HepG2 (cell line): ENCODE results near the gene ADAR. TPM values are rescaled to one million over a fixed set of nuclear protein-coding genes. Genes with fewer than 3 reads are reported as not detected.

ENCODE experiments used
- ATAC-seq: fragments of 200-7000 bp; cut with Tn5 transposase; 3 replicates; pipeline ENCODE4 v1.9.1; 2020; ENCODE audit warnings: mild to moderate bottlenecking, moderate library complexity
- BruUV-seq: library from RNA; stranded (reverse); fragments of 400-500 nt; replicated peaks from 2 replicates; lab custom pipeline; 2021; lab: Mats Ljungman, UMichigan
- CTCF ChIA-PET: fragments of 300-600 bp; formaldehyde crosslinking; extraction: SDS; loops from one replicate; lab custom pipeline; 2021; ENCODE audit warnings: low total read pairs, inconsistent platforms, low intra/inter-chr PET ratio; lab: Yijun Ruan, JAX
- POLR2A ChIA-PET: fragments of 350-600 bp; sonication (Branson Sonifier 250); formaldehyde crosslinking; loops from one replicate; lab custom pipeline; 2020; ENCODE audit warnings: antibody characterized with exemption, inconsistent platforms; lab: Yijun Ruan, JAX
- DNase-seq: peaks from one replicate; pipeline ENCODE4 v3.0.0-alpha.2; 2015; ENCODE audit warnings: low spot score
- FAIRE-seq: peaks from 3 replicates; lab custom pipeline; 2011; peaks lifted over from hg19 to GRCh38; lab: Jason Lieb, UNC
- H2AFZ ChIP-seq: one replicate; pipeline ENCODE4 v1.6.1; 2011; ENCODE audit warnings: low read length, inconsistent platforms
- H3K27ac ChIP-seq: fragments of 300-600 bp; 3 replicates; pipeline ENCODE4 v1.8.0; 2011; ENCODE audit warnings: mixed run types, mild to moderate bottlenecking, mixed read lengths, low read length, inconsistent platforms; ENCODE audit not compliant: insufficient read depth; ENCODE audit errors: extremely low read length
- H3K27me3 ChIP-seq, 2 experiments: fragments of 200-600 bp in 1 of 2; 2 replicates in 1 of 2; 3 replicates in 1 of 2; pipeline versions ENCODE4 v1.6.0 to v1.8.0; 2011; ENCODE audit warnings: low read length in 2 of 2, mild to moderate bottlenecking in 2 of 2, moderate library complexity in 2 of 2, inconsistent platforms in 1 of 2; ENCODE audit not compliant: insufficient read depth in 2 of 2, control insufficient read depth in 1 of 2
- H3K36me3 ChIP-seq, 2 experiments: fragments of 200-600 bp in 1 of 2; replicated peaks in 1 of 2; 2 replicates in 1 of 2; 3 replicates in 1 of 2; pipeline versions ENCODE4 v1.5.1 to v1.8.0; 2011; ENCODE audit warnings: low read length in 2 of 2, inconsistent platforms in 1 of 2; ENCODE audit not compliant: insufficient read depth in 2 of 2, control insufficient read depth in 1 of 2
- H3K4me1 ChIP-seq: 2 replicates; pipeline ENCODE4 v1.5.1; 2012; ENCODE audit warnings: low read length, inconsistent platforms; ENCODE audit not compliant: insufficient read depth
- H3K4me2 ChIP-seq: 2 replicates; pipeline ENCODE4 v1.6.0; 2011; ENCODE audit warnings: low read depth, low read length, inconsistent platforms
- H3K4me3 ChIP-seq, 3 experiments: fragments of 200-600 bp in 1 of 3; sonication (generic), shearing (Covaris generic) in 1 of 3; replicated peaks in 1 of 3; 2 replicates each; pipeline ENCODE4 v1.5.1; 2011 to 2016; ENCODE audit warnings: low read length in 3 of 3, inconsistent platforms in 2 of 3, low read depth in 2 of 3, mild to moderate bottlenecking in 2 of 3, control low read depth in 1 of 3, mixed read lengths in 1 of 3; ENCODE audit not compliant: insufficient read depth in 1 of 3
- H3K79me2 ChIP-seq: one replicate; pipeline ENCODE4 v1.6.1; 2011; ENCODE audit warnings: low read length, inconsistent platforms; ENCODE audit not compliant: insufficient read depth
- H3K9ac ChIP-seq: 2 replicates; pipeline ENCODE4 v1.6.0; 2011; ENCODE audit warnings: mild to moderate bottlenecking, low read depth, low read length, inconsistent platforms; ENCODE audit not compliant: insufficient read depth
- H3K9me3 ChIP-seq: 2 replicates; pipeline ENCODE4 v1.5.1; 2012; ENCODE audit warnings: mild to moderate bottlenecking, low read length
- H4K20me1 ChIP-seq: 2 replicates; pipeline ENCODE4 v1.6.0; 2011; ENCODE audit warnings: inconsistent platforms, mild to moderate bottlenecking, low read length, moderate library complexity; ENCODE audit not compliant: insufficient read depth
- DZIP1 ChIP-seq: sonication (generic); formaldehyde crosslinking; IDR thresholded peaks from 2 replicates; pipeline ENCODE4 v1.5.0; 2020; ENCODE audit warnings: mild to moderate bottlenecking, missing genetic modification reagents
- IRX3 ChIP-seq: sonication (generic); formaldehyde crosslinking; IDR thresholded peaks from 2 replicates; pipeline ENCODE4 v1.8.1; 2023; ENCODE audit warnings: mild to moderate bottlenecking, low read depth, missing genetic modification reagents, borderline replicate concordance
- MATR3 ChIP-seq: sonication (generic); formaldehyde crosslinking; IDR thresholded peaks from 2 replicates; pipeline ENCODE4 v1.4.0; 2020; ENCODE audit warnings: missing genetic modification reagents
- MXD3 ChIP-seq: IDR thresholded peaks from 2 replicates; pipeline ENCODE4 v1.6.1; 2016; ENCODE audit warnings: mild to moderate bottlenecking, missing biosample characterization, missing genetic modification reagents
- RBM22 ChIP-seq: fragments of 200-400 bp; formaldehyde crosslinking; optimal IDR thresholded peaks from 2 replicates; pipeline ENCODE3; 2017; ENCODE audit warnings: mild to moderate bottlenecking, low read length, moderate library complexity
- ZNF282 ChIP-seq: fragments of 450-650 bp; IDR thresholded peaks from 2 replicates; pipeline ENCODE4 v1.6.1; 2018; ENCODE audit not compliant: partially characterized antibody
- ZNF292 ChIP-seq: sonication (generic); formaldehyde crosslinking; IDR thresholded peaks from 2 replicates; pipeline ENCODE4 v1.8.1; 2022; ENCODE audit warnings: mild to moderate bottlenecking, low read depth, missing genetic modification reagents, borderline replicate concordance
- ZNF484 ChIP-seq: sonication (generic); formaldehyde crosslinking; IDR thresholded peaks from 2 replicates; pipeline ENCODE4 v1.5.1; 2020; ENCODE audit warnings: mild to moderate bottlenecking, low read depth, missing genetic modification reagents, borderline replicate concordance
- ZNF546 ChIP-seq: sonication (generic); formaldehyde crosslinking; conservative IDR thresholded peaks from 2 replicates; pipeline ENCODE4 v1.8.1; 2023; ENCODE audit warnings: mild to moderate bottlenecking, missing genetic modification reagents
- ZNF605 ChIP-seq: sonication (generic); formaldehyde crosslinking; IDR thresholded peaks from 2 replicates; pipeline ENCODE4 v1.8.0; 2022; ENCODE audit warnings: mild to moderate bottlenecking, missing genetic modification reagents
- WGBS: methylation state at CpG from one replicate; pipeline ENCODE4 v1.1.6; 2017; ENCODE audit warnings: low lambda C conversion rate; 5-methylcytosine and 5-hydroxymethylcytosine counted together
- in situ Hi-C: cut with HindIII; loops from 2 replicates; pipeline ENCODE4 v1.10.0; 2017; ENCODE audit warnings: low pct_unique_long_range_greater_than_20kb; ENCODE audit not compliant: extremely low pct_ligation_motif_present
- intact Hi-C: fragments of 100-400 bp; cut with micrococcal nuclease; formaldehyde crosslinking; loops from one replicate; pipeline ENCODE4 v1.10.0; 2022; ENCODE audit not compliant: unreplicated experiment
- polyA plus RNA-seq, 8 experiments: library from polyadenylated mRNA; depleted of rRNA in 3 of 8; stranded (reverse) in 7 of 8; unstranded in 1 of 8; fragments of >200 nt; fragmentation: Illumina TruSeq in 4 of 8; extraction: Trizol in 4 of 8; gene quantifications; 2 replicates each; pipeline versions ENCODE4 v1.2.1 to v1.2.3, GENCODE V29; 2011 to 2016; ENCODE audit warnings: low read depth in 4 of 8, missing spikeins in 1 of 8, mixed read lengths in 1 of 8; ENCODE audit not compliant: insufficient read depth in 1 of 8
- total RNA-seq, 5 experiments: library from RNA; depleted of rRNA; stranded (reverse); fragments of >200 nt; fragmentation: Illumina TruSeq; extraction: Trizol; gene quantifications; 2 replicates each; pipeline ENCODE4 v1.2.3, GENCODE V29; 2016; ENCODE audit warnings: low read depth in 1 of 5
- TF ChIP-seq, protein P1 (sequence below): sonication (generic); formaldehyde crosslinking; IDR thresholded peaks from 2 replicates; pipeline ENCODE4 v1.4.0; 2020; ENCODE audit warnings: missing genetic modification reagents

ADAR gene
- total and polyA plus RNA-seq, 2 of the 13 experiments (the other 11 are each of a cell fraction or from before 2014, with no cell fraction given) = 70.8 to 86.2 TPM

DNA sequence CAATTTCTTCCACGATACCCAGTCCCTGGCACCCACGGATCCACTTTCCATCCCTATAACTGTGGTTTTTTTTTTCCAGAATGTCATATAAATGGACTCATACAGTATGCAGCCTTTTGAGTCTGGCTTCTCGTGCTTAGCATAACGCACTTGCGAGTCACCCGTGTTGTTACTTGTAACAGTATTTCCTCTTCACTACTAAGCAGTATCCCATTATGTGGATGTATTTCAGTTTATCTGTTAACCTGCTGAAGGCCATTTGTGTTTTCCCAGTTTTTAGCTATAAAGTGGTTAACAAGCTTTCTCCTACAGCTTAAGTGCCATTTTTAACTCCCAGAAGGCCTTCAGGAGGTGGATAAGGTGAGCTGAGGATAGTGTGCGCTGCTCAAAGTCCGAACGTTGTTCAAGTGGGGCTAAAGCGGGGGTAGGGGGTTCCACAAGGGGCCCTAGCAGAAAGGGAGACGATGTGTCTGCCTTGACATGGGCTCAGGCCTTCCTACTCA lies 829 bp downstream of the ADAR start (continued):
- peak; percentile 30; the same call in 1 of the 2 replicates for TF ChIP-seq ZNF292
- TF ChIP-seq, protein P1, sequence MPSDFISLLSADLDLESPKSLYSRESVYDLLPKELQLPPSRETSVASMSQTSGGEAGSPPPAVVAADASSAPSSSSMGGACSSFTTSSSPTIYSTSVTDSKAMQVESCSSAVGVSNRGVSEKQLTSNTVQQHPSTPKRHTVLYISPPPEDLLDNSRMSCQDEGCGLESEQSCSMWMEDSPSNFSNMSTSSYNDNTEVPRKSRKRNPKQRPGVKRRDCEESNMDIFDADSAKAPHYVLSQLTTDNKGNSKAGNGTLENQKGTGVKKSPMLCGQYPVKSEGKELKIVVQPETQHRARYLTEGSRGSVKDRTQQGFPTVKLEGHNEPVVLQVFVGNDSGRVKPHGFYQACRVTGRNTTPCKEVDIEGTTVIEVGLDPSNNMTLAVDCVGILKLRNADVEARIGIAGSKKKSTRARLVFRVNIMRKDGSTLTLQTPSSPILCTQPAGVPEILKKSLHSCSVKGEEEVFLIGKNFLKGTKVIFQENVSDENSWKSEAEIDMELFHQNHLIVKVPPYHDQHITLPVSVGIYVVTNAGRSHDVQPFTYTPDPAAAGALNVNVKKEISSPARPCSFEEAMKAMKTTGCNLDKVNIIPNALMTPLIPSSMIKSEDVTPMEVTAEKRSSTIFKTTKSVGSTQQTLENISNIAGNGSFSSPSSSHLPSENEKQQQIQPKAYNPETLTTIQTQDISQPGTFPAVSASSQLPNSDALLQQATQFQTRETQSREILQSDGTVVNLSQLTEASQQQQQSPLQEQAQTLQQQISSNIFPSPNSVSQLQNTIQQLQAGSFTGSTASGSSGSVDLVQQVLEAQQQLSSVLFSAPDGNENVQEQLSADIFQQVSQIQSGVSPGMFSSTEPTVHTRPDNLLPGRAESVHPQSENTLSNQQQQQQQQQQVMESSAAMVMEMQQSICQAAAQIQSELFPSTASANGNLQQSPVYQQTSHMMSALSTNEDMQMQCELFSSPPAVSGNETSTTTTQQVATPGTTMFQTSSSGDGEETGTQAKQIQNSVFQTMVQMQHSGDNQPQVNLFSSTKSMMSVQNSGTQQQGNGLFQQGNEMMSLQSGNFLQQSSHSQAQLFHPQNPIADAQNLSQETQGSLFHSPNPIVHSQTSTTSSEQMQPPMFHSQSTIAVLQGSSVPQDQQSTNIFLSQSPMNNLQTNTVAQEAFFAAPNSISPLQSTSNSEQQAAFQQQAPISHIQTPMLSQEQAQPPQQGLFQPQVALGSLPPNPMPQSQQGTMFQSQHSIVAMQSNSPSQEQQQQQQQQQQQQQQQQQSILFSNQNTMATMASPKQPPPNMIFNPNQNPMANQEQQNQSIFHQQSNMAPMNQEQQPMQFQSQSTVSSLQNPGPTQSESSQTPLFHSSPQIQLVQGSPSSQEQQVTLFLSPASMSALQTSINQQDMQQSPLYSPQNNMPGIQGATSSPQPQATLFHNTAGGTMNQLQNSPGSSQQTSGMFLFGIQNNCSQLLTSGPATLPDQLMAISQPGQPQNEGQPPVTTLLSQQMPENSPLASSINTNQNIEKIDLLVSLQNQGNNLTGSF (CRISPR knock-in tag) = no peak
- TF ChIP-seq, all 625 proteins: peak for 13

GRCh38 chr1:154605534-154605933 lies 2.5 kb downstream of the ADAR start:
- no TSS peak for BruUV-seq
- peaks cover 95% of the 10 kb centered on the region for H3K79me2 ChIP-seq
- H3K27me3 ChIP-seq = no peaks in the 10 kb centered on the region; a peak in 1 of 5 replicates
- peaks cover 47% of the 10 kb centered on the region for H3K4me1 ChIP-seq
- no peak overlapping the region for H3K27ac ChIP-seq
- H4K20me1 ChIP-seq = peaks cover 45% of the 10 kb centered on the region
- DNase-seq = no peak
- no peaks in the 10 kb centered on the region for H3K9me3 ChIP-seq
- 98% methylated on average over 2 of the region's 2 CpGs for WGBS
- no peak for ATAC-seq
- H3K4me3 ChIP-seq = no peak overlapping the region
- ChIA-PET POLR2A (interaction anchor here (1.7 to 1.8 kb wide), 2 partner anchors 11 to 22 kb away, joined by 6 to 7 read pairs; no protein-coding TSS in a partner anchor), CTCF (no interaction called here)
- intact Hi-C loops (loop anchor here (5.0 kb wide), 1 partner anchor 48 kb away; the partner anchor contains the start of gene UBE2Q1), in situ Hi-C loops (no loop called here)
- peaks cover 12 to 36% of the 10 kb centered on the region in 2 experiments; a peak in 4 of 5 replicates for H3K36me3 ChIP-seq
- TF ChIP-seq ZNF546 (no peak), ZNF484 (CRISPR knock-in tag) (no peak), MATR3 (no peak), DZIP1 (CRISPR knock-in tag) (no peak), MXD3 (no peak), IRX3 (no peak), ZNF605 (CRISPR knock-in tag) (0 out of 2 replicates have a peak, but pooled peaks have one; percentile 17), ZNF282 (no peak), RBM22 (peak; percentile 7)
- H3K9ac ChIP-seq = no peak overlapping the region
- no peak for FAIRE-seq
- H2AFZ ChIP-seq = no peak overlapping the region
- H3K4me2 ChIP-seq = no peak overlapping the region
